KG1 (cell line): Measurements from ENCODE around the gene BCL2L1.
"Not testable (repeated sequence)": the region's sequence is repeated elsewhere in the genome, so short reads cannot be mapped to it uniquely, and the experiment has no call there.

Source experiments
- DNase-seq: peaks from one replicate; lab custom pipeline; 2025; lab: John Stamatoyannopoulos, UW

Gene BCL2L1

GRCh38 chr20:31722257-31723068, at the start of gene BCL2L1:
BCL2L1 (minus strand) TSS chr20:31722868; CDS start chr20:31722218, 650 bp downstream.
- peak; percentile 36 for DNase-seq

- DNase-seq = no peak
Observed at GRCh38 chr20:31770243-31770642, 47.6 kb upstream of the BCL2L1 start.

GRCh38 chr20:31769681-31770080, 47.0 kb upstream of the BCL2L1 start:
- no peak for DNase-seq

GRCh38 chr20:31767805-31768204, 45.1 kb upstream of the BCL2L1 start:
- no peak for DNase-seq

- no peak for DNase-seq
Observed at GRCh38 chr20:31764641-31765305, 42.1 kb upstream of the BCL2L1 start.

GRCh38 chr20:31760519-31761240, 38.0 kb upstream of the BCL2L1 start:
- DNase-seq = no peak

GRCh38 chr20:31759836-31760518, 37.3 kb upstream of the BCL2L1 start:
- DNase-seq = no peak

- no peak for DNase-seq
Observed at GRCh38 chr20:31758991-31759390, 36.3 kb upstream of the BCL2L1 start.

GRCh38 chr20:31758521-31758920, 35.9 kb upstream of the BCL2L1 start:
- DNase-seq = no peak

GRCh38 chr20:31757254-31757653, 34.6 kb upstream of the BCL2L1 start:
- no peak for DNase-seq

- DNase-seq = no peak
Observed at GRCh38 chr20:31751126-31751525, 28.5 kb upstream of the BCL2L1 start.

GRCh38 chr20:31749223-31749622, 26.6 kb upstream of the BCL2L1 start:
- no peak for DNase-seq

GRCh38 chr20:31747640-31748039, 25.0 kb upstream of the BCL2L1 start:
- DNase-seq = no peak

- DNase-seq = not testable (repeated sequence)
Observed at GRCh38 chr20:31747028-31747427, 24.4 kb upstream of the BCL2L1 start.

GRCh38 chr20:31746068-31746878, 23.6 kb upstream of the BCL2L1 start:
- DNase-seq = no peak

GRCh38 chr20:31740656-31741323, 18.1 kb upstream of the BCL2L1 start:
- DNase-seq = no peak

GRCh38 chr20:31740208-31740607, 17.5 kb upstream of the BCL2L1 start:
- DNase-seq = no peak

- DNase-seq = no peak
Observed at GRCh38 chr20:31739550-31739977, 16.9 kb upstream of the BCL2L1 start.

- peak; percentile 91 for DNase-seq
Observed at GRCh38 chr20:31738729-31739549, 16.3 kb upstream of the BCL2L1 start, which contains the start of gene TPX2. TPX2 (plus strand) TSS chr20:31739290; CDS start chr20:31757477, 18,187 bp downstream.

GRCh38 chr20:31731321-31731717, 8.7 kb upstream of the BCL2L1 start:
- no peak for DNase-seq
